K562 (cell line): ENCODE data around the gene SBF1. TPM values are rescaled to one million over a fixed set of nuclear protein-coding genes. Genes with fewer than 3 reads are reported as not detected.
A peak's percentile ranks its signal among the peaks of the same experiment; 100 is the strongest.

ENCODE experiments used
- ELF4 ChIP-seq: fragments of 450-650 bp; formaldehyde crosslinking; IDR thresholded peaks from 2 replicates; pipeline ENCODE4 v1.4.0; 2022; ENCODE audit warnings: missing genetic modification characterization
- MYC ChIP-seq, 2 experiments: fragments of 250-450 bp in 1 of 2; sonication (Bioruptor Pico) in 1 of 2; IDR thresholded peaks; 2 replicates each; pipeline versions ENCODE4 v1.5.1 to v1.6.1; 2012 to 2021; ENCODE audit warnings: low read depth in 2 of 2, borderline replicate concordance in 1 of 2, improper control_type of control experiment in 1 of 2, low read length in 1 of 2, mild to moderate bottlenecking in 1 of 2, moderate library complexity in 1 of 2
- PRPF4 ChIP-seq: fragments of 200-400 bp; formaldehyde crosslinking; IDR thresholded peaks from one replicate; pipeline ENCODE4 v1.6.1; 2017; ENCODE audit warnings: low read length, low read depth, mild to moderate bottlenecking; ENCODE audit not compliant: insufficient read depth, poor library complexity, severe bottlenecking
- RFX7 ChIP-seq: fragments of 250-450 bp; sonication (Bioruptor Pico); IDR thresholded peaks from 2 replicates; pipeline ENCODE4 v1.5.1; 2021; ENCODE audit warnings: mild to moderate bottlenecking
- SMARCA5 ChIP-seq: fragments of 450-650 bp; IDR thresholded peaks from 2 replicates; pipeline ENCODE4 v1.6.1; 2016
- SRSF7 ChIP-seq: fragments of 200-400 bp; formaldehyde crosslinking; optimal IDR thresholded peaks from 2 replicates; pipeline ENCODE3; 2017; ENCODE audit warnings: mild to moderate bottlenecking, low read depth, low read length
- ZBTB40 ChIP-seq, 2 experiments: fragments of 450-650 bp in 1 of 2; sonication (generic) in 1 of 2; formaldehyde crosslinking in 1 of 2; IDR thresholded peaks; 2 replicates each; pipeline versions ENCODE4 v1.7.1 to v1.9.0; 2016 to 2022; ENCODE audit warnings: inconsistent platforms in 1 of 2, mild to moderate bottlenecking in 1 of 2, missing genetic modification reagents in 1 of 2
- ZZZ3 ChIP-seq: fragments of 450-650 bp; IDR thresholded peaks from 2 replicates; pipeline ENCODE4 v1.6.1; 2016; ENCODE audit warnings: antibody characterized with exemption, mild to moderate bottlenecking, moderate library complexity
- polyA plus RNA-seq, 8 experiments: library from polyadenylated mRNA; depleted of rRNA in 4 of 8; stranded (reverse) in 5 of 8; unstranded in 3 of 8; fragments of >200 nt; fragmentation: Nextera tagmentation in 2 of 8; fragmentation: Illumina TruSeq in 1 of 8; extraction: Ambion mirVana in 2 of 8; extraction: Trizol in 1 of 8; gene quantifications; 2 replicates each; pipeline versions ENCODE4 v1.2.1 to v1.2.3, GENCODE V29; 2011 to 2014; ENCODE audit warnings: inconsistent platforms in 1 of 8, missing spikeins in 1 of 8
- total RNA-seq, 7 experiments: library from RNA; depleted of rRNA in 6 of 7; stranded (reverse); fragments of >200 nt in 6 of 7; fragmentation: Illumina TruSeq in 2 of 7; extraction: Trizol in 2 of 7; gene quantifications; 2 replicates each; pipeline versions ENCODE4 v1.2.1 to v1.2.3, GENCODE V29; 2011 to 2021; ENCODE audit warnings: low replicate concordance in 1 of 7
- TF ChIP-seq, protein P1 (sequence below): fragments of 200-400 bp; formaldehyde crosslinking; IDR thresholded peaks from 2 replicates; pipeline ENCODE4 v1.6.1; 2017; ENCODE audit warnings: mild to moderate bottlenecking, low read depth, low read length, moderate library complexity
- TF ChIP-seq, protein P2 (sequence below): sonication (generic); formaldehyde crosslinking; IDR thresholded peaks from 2 replicates; pipeline ENCODE4 v1.8.1; 2023; ENCODE audit warnings: missing genetic modification reagents, mild to moderate bottlenecking, borderline replicate concordance

Gene SBF1
- total and polyA plus RNA-seq, 9 of the 15 experiments (the other 6 are each of a cell fraction or from before 2014, with no cell fraction given), result 0.44 to 50.4 (median 11.4) TPM

DNA sequence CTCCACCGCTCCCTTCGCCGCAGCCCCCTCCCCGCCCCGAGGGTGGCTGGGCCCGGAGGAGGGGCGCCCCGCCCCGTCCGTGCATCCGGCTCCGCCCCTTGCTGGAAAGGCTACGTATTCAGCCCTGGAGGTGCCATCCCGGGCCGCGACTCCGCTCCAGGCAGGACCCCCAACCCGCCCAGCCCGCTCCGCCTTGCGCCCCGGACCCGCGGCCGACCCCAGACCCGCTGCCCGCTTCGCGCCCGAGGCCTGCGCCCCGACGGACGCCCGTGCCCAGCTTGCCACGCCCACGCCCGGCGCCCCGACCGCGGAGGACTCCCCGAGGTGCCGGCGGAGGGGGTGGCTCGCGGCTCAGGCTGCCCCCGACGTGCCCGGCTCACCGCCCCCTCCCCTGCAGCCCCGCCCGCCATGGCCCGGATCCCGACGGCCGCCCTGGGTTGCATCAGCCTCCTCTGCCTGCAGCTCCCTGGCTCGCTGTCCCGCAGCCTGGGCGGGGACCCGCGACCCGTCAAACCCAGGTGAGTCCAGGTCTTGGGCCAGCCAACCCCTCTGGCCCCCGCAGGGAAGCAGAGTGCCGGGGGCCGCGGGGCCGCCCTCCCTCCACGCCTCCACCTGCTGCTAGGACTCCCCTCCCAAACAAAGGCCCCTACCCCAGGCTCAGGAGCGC is 6.7 kb upstream of the SBF1 start, which contains the start of gene ADM2 (continued):
- TF ChIP-seq ZBTB40 (IDR thresholded peaks at IDR 0.05), result no peak
- TF ChIP-seq ZBTB40 (CRISPR knock-in tag; IDR thresholded peaks at IDR 0.05), result no peak
- TF ChIP-seq, protein P1, sequence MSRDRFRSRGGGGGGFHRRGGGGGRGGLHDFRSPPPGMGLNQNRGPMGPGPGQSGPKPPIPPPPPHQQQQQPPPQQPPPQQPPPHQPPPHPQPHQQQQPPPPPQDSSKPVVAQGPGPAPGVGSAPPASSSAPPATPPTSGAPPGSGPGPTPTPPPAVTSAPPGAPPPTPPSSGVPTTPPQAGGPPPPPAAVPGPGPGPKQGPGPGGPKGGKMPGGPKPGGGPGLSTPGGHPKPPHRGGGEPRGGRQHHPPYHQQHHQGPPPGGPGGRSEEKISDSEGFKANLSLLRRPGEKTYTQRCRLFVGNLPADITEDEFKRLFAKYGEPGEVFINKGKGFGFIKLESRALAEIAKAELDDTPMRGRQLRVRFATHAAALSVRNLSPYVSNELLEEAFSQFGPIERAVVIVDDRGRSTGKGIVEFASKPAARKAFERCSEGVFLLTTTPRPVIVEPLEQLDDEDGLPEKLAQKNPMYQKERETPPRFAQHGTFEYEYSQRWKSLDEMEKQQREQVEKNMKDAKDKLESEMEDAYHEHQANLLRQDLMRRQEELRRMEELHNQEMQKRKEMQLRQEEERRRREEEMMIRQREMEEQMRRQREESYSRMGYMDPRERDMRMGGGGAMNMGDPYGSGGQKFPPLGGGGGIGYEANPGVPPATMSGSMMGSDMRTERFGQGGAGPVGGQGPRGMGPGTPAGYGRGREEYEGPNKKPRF, result no peak
- TF ChIP-seq RFX7 (CRISPR knock-in tag), result no peak
- no peak for TF ChIP-seq SMARCA5
- peak; percentile 41; the same call in 1 of the 2 replicates for TF ChIP-seq MYC (IDR thresholded peaks at IDR 0.05; ENCODE audit: low read depth, low read length)
- no peak for TF ChIP-seq MYC (CRISPR knock-in tag; IDR thresholded peaks at IDR 0.05; ENCODE audit: borderline replicate concordance, low read depth)
- TF ChIP-seq, protein P2, sequence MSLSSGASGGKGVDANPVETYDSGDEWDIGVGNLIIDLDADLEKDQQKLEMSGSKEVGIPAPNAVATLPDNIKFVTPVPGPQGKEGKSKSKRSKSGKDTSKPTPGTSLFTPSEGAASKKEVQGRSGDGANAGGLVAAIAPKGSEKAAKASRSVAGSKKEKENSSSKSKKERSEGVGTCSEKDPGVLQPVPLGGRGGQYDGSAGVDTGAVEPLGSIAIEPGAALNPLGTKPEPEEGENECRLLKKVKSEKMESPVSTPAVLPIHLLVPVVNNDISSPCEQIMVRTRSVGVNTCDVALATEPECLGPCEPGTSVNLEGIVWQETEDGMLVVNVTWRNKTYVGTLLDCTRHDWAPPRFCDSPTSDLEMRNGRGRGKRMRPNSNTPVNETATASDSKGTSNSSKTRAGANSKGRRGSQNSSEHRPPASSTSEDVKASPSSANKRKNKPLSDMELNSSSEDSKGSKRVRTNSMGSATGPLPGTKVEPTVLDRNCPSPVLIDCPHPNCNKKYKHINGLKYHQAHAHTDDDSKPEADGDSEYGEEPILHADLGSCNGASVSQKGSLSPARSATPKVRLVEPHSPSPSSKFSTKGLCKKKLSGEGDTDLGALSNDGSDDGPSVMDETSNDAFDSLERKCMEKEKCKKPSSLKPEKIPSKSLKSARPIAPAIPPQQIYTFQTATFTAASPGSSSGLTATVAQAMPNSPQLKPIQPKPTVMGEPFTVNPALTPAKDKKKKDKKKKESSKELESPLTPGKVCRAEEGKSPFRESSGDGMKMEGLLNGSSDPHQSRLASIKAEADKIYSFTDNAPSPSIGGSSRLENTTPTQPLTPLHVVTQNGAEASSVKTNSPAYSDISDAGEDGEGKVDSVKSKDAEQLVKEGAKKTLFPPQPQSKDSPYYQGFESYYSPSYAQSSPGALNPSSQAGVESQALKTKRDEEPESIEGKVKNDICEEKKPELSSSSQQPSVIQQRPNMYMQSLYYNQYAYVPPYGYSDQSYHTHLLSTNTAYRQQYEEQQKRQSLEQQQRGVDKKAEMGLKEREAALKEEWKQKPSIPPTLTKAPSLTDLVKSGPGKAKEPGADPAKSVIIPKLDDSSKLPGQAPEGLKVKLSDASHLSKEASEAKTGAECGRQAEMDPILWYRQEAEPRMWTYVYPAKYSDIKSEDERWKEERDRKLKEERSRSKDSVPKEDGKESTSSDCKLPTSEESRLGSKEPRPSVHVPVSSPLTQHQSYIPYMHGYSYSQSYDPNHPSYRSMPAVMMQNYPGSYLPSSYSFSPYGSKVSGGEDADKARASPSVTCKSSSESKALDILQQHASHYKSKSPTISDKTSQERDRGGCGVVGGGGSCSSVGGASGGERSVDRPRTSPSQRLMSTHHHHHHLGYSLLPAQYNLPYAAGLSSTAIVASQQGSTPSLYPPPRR (CRISPR knock-in tag), result no peak
- TF ChIP-seq PRPF4, result peak; percentile 35
- no peak for TF ChIP-seq ZZZ3
- TF ChIP-seq ELF4, result no peak
- no peak for TF ChIP-seq SRSF7
